Fibroblast of lung (primary cell): Measurements from ENCODE around the gene CFAP73. TPM values are rescaled to one million over a fixed set of nuclear protein-coding genes. Genes with fewer than 3 reads are reported as not detected.

ENCODE experiments used
- DNase-seq, 2 donors: peaks; one replicate each; pipeline versions ENCODE4 v3.0.0 to v3.0.0-alpha.2; 2010; ENCODE audit warnings: low read depth in 2 of 2
- H2AFZ ChIP-seq: 2 replicates; pipeline ENCODE4 v1.5.1; 2012; ENCODE audit warnings: low read length, control low read depth, inconsistent platforms
- H3K27ac ChIP-seq: 2 replicates; pipeline ENCODE4 v1.5.1; 2011; ENCODE audit warnings: low read length, control low read depth; ENCODE audit not compliant: insufficient read depth
- H3K27me3 ChIP-seq: 2 replicates; pipeline ENCODE4 v1.5.1; 2011; ENCODE audit warnings: mild to moderate bottlenecking, low read length; ENCODE audit not compliant: control insufficient read depth, insufficient read depth
- H3K36me3 ChIP-seq: 2 replicates; pipeline ENCODE4 v1.5.1; 2011; ENCODE audit warnings: low read length; ENCODE audit not compliant: control insufficient read depth, insufficient read depth
- H3K4me1 ChIP-seq: 2 replicates; pipeline ENCODE4 v1.5.1; 2011; ENCODE audit warnings: low read length; ENCODE audit not compliant: control insufficient read depth, insufficient read depth; ENCODE audit errors: extremely low read depth
- H3K4me2 ChIP-seq: 2 replicates; pipeline ENCODE4 v1.5.1; 2011; ENCODE audit warnings: low read length, control low read depth; ENCODE audit not compliant: insufficient read depth; ENCODE audit errors: extremely low read depth
- H3K4me3 ChIP-seq, 4 experiments: fragments of 200-600 bp in 1 of 4; sonication (generic) in 1 of 4; replicated peaks in 1 of 4; 2 replicates each; pipeline ENCODE4 v1.5.1; 2011 to 2016; ENCODE audit warnings: low read length in 4 of 4, low read depth in 3 of 4, mild to moderate bottlenecking in 3 of 4, control low read depth in 2 of 4, inconsistent platforms in 1 of 4, mixed read lengths in 1 of 4; ENCODE audit not compliant: insufficient read depth in 1 of 4; ENCODE audit errors: control extremely low read depth in 1 of 4
- H3K79me2 ChIP-seq: 2 replicates; pipeline ENCODE4 v1.5.1; 2012; ENCODE audit warnings: mild to moderate bottlenecking, low read length, inconsistent platforms; ENCODE audit not compliant: control insufficient read depth, insufficient read depth
- H3K9ac ChIP-seq: 2 replicates; pipeline ENCODE4 v1.5.1; 2011; ENCODE audit warnings: mild to moderate bottlenecking, low read length, control low read depth; ENCODE audit not compliant: insufficient read depth
- H3K9me3 ChIP-seq: 2 replicates; pipeline ENCODE4 v1.5.1; 2012; ENCODE audit warnings: low read depth, low read length; ENCODE audit not compliant: control insufficient read depth, insufficient read depth
- H4K20me1 ChIP-seq: 2 replicates; pipeline ENCODE4 v1.5.1; 2011; ENCODE audit warnings: low read length; ENCODE audit not compliant: control insufficient read depth, insufficient read depth; ENCODE audit errors: extremely low read depth
- CTCF ChIP-seq, 2 donors: IDR thresholded peaks in 1 of 2; conservative IDR thresholded peaks in 1 of 2; 1 replicate in 1 of 2; 2 replicates in 1 of 2; pipeline ENCODE4 v1.5.1; 2011 to 2012; ENCODE audit warnings: low read length in 2 of 2, control low read depth in 1 of 2, inconsistent platforms in 1 of 2, low read depth in 1 of 2, mild to moderate bottlenecking in 1 of 2
- EZH2 ChIP-seq: IDR thresholded peaks from 2 replicates; pipeline ENCODE4 v1.5.1; 2012; ENCODE audit warnings: low read length, control low read depth, mild to moderate bottlenecking; ENCODE audit errors: missing control alignments
- polyA plus RNA-seq, 2 donors: library from polyadenylated mRNA; depleted of rRNA in 1 of 2; stranded (reverse) in 1 of 2; unstranded in 1 of 2; fragments of >200 nt; gene quantifications; 2 replicates each; pipeline ENCODE4 v1.2.1, GENCODE V29; 2011 to 2012; ENCODE audit warnings: missing spikeins in 1 of 2
- total RNA-seq: library from RNA; depleted of rRNA; stranded (reverse); fragments of >200 nt; gene quantifications from 2 replicates; pipeline ENCODE4 v1.2.1, GENCODE V29; 2014

CFAP73 gene
- total and polyA plus RNA-seq, 2 donors (not counting 1 experiment from before 2014, with no cell fraction given), result not detected

GRCh38 chr12:113161415-113162016, 12.0 kb downstream of the CFAP73 start:
- TF ChIP-seq CTCF (conservative IDR thresholded peaks at IDR 0.05 in 1 of 2, IDR thresholded peaks at IDR 0.05 in 1 of 2; ENCODE audit: low read depth in 1 of 2, low read length in 2 of 2) (no peak), EZH2 (no peak)
- H3K27me3 ChIP-seq, result no peaks in the 10 kb centered on the region
- H3K36me3 ChIP-seq, result peaks cover 30% of the 10 kb centered on the region
- no peak overlapping the region for H3K4me3 ChIP-seq
- peaks cover 3% of the 10 kb centered on the region for H3K4me1 ChIP-seq
- no peak overlapping the region for H3K27ac ChIP-seq
- DNase-seq, result peak in 1 of 2 donors; percentile 52
- no peak overlapping the region for H3K9ac ChIP-seq
- no peaks in the 10 kb centered on the region for H4K20me1 ChIP-seq
- H3K79me2 ChIP-seq, result no peaks in the 10 kb centered on the region
- H2AFZ ChIP-seq, result no peak overlapping the region
- no peaks in the 10 kb centered on the region for H3K9me3 ChIP-seq
- H3K4me2 ChIP-seq, result no peak overlapping the region

GRCh38 chr12:113162102-113163029, 12.8 kb downstream of the CFAP73 start:
- Histone ChIP-seq H3K27ac (no peak overlapping the region), H3K27me3 (no peaks in the 10 kb centered on the region), H3K9ac (no peak overlapping the region), H3K4me2 (no peak overlapping the region), H3K4me3 (no peak overlapping the region), H2AFZ (no peak overlapping the region), H3K36me3 (peaks cover 30% of the 10 kb centered on the region), H3K79me2 (no peaks in the 10 kb centered on the region), H3K9me3 (no peaks in the 10 kb centered on the region), H4K20me1 (no peaks in the 10 kb centered on the region), H3K4me1 (peaks cover 3% of the 10 kb centered on the region)
- peak; percentile 57 to 61 for DNase-seq
- TF ChIP-seq EZH2 (no peak), CTCF (conservative IDR thresholded peaks at IDR 0.05 in 1 of 2, IDR thresholded peaks at IDR 0.05 in 1 of 2; ENCODE audit: low read depth in 1 of 2, low read length in 2 of 2) (no peak)

GRCh38 chr12:113163030-113163360, 13.5 kb downstream of the CFAP73 start:
- Histone ChIP-seq H4K20me1 (no peaks in the 10 kb centered on the region), H3K4me3 (no peak overlapping the region), H3K4me2 (no peak overlapping the region), H3K9me3 (no peaks in the 10 kb centered on the region), H3K36me3 (peaks cover 30% of the 10 kb centered on the region), H3K27me3 (no peaks in the 10 kb centered on the region), H3K4me1 (peaks cover 3% of the 10 kb centered on the region), H2AFZ (no peak overlapping the region), H3K79me2 (no peaks in the 10 kb centered on the region), H3K27ac (no peak overlapping the region), H3K9ac (no peak overlapping the region)
- TF ChIP-seq EZH2 (no peak), CTCF (conservative IDR thresholded peaks at IDR 0.05 in 1 of 2, IDR thresholded peaks at IDR 0.05 in 1 of 2; ENCODE audit: low read depth in 1 of 2, low read length in 2 of 2) (no peak)
- no peak for DNase-seq
